Measurements from ENCODE around the gene RCN1. TPM values are rescaled to one million over a fixed set of nuclear protein-coding genes. Genes with fewer than 3 reads are reported as not detected.
A peak's percentile ranks its signal among the peaks of the same experiment; 100 is the strongest.

RCN1 gene
- total and polyA plus RNA-seq, 11 donors, result 14.4 to 76.5 (median 25.3) TPM

GRCh38 chr11:32071811-32072210, 19.1 kb upstream of the RCN1 start:
- intact Hi-C loops (cut with DNase I), result no loop called here
- ATAC-seq, result no peak
- no peak overlapping the region for H3K27ac ChIP-seq
- H3K9me3 ChIP-seq, result no peaks in the 10 kb centered on the region
- 29 to 59% (median 53%) methylated on average over 4 of the region's 4 CpGs for WGBS, 4 donors
- H3K27me3 ChIP-seq, result peaks cover 0 to 43% (median 8%) of the 10 kb centered on the region in 9 donors
- TF ChIP-seq POLR2A (IDR thresholded peaks at IDR 0.05) (no peak), CTCF (IDR thresholded peaks at IDR 0.05) (peak in 3 of 12 donors; percentile 20 to 23 (median 21))
- no peak overlapping the region for H3K4me3 ChIP-seq
- H3K36me3 ChIP-seq, result no peaks in the 10 kb centered on the region
- no peak for DNase-seq
- no peaks in the 10 kb centered on the region for H3K4me1 ChIP-seq

GRCh38 chr11:32072872-32073643, 17.8 kb upstream of the RCN1 start:
- intact Hi-C loops (cut with DNase I), result no loop called here
- no peak for TF ChIP-seq POLR2A (IDR thresholded peaks at IDR 0.05)
- TF ChIP-seq CTCF (IDR thresholded peaks at IDR 0.05), result no peak
- ATAC-seq, result no peak
- no peaks in the 10 kb centered on the region for H3K4me1 ChIP-seq
- H3K4me3 ChIP-seq, result no peak overlapping the region
- peaks cover 0 to 31% (median 5%) of the 10 kb centered on the region in 9 donors for H3K27me3 ChIP-seq
- 65 to 72% (median 68%) methylated on average over 12 of the region's 12 CpGs for WGBS, 4 donors
- no peaks in the 10 kb centered on the region for H3K9me3 ChIP-seq
- no peak for DNase-seq
- H3K27ac ChIP-seq, result no peak overlapping the region
- no peaks in the 10 kb centered on the region for H3K36me3 ChIP-seq

- H3K27me3 ChIP-seq, result peaks cover 0 to 28% (median 5%) of the 10 kb centered on the region in 9 donors
Measured at GRCh38 chr11:32073644-32074026, 17.2 kb upstream of the RCN1 start.

More at GRCh38 chr11:32073644-32074026, 17.2 kb upstream of the RCN1 start:
- ATAC-seq (no peak), DNase-seq (no peak)
- H3K4me1 ChIP-seq, result no peaks in the 10 kb centered on the region
- TF ChIP-seq POLR2A (IDR thresholded peaks at IDR 0.05) (no peak), CTCF (IDR thresholded peaks at IDR 0.05) (no peak)
- no peak overlapping the region for H3K4me3 ChIP-seq
- H3K36me3 ChIP-seq, result no peaks in the 10 kb centered on the region
- H3K27ac ChIP-seq, result no peak overlapping the region
- 96 to 98% (median 97%) methylated on average over 1 of the region's 1 CpG for WGBS, 4 donors
- intact Hi-C loops (cut with DNase I), result no loop called here
- H3K9me3 ChIP-seq, result no peaks in the 10 kb centered on the region

Data from heart left ventricle (tissue), 16 donors.